22Rv1 (cell line): Measurements from ENCODE around the gene IFT81.

Experiments used
- CTCF ChIP-seq: fragments of 450-650 bp; IDR thresholded peaks from 2 replicates; pipeline ENCODE4 v1.5.1; 2017; ENCODE audit warnings: mild to moderate bottlenecking
- ZFX ChIP-seq: fragments of 450-650 bp; IDR thresholded peaks from 2 replicates; pipeline ENCODE4 v1.6.1; 2017; ENCODE audit warnings: antibody characterized with exemption, borderline replicate concordance

- TF ChIP-seq CTCF (no peak), ZFX (no peak)
These were observed 122.6 kb downstream of the IFT81 start for GRCh38 chr12:110246636-110247339.
